ENCODE results near the gene RPS6KA2.
"Not testable (repeated sequence)": the region's sequence is repeated elsewhere in the genome, so short reads cannot be mapped to it uniquely, and the experiment has no call there.

Gene RPS6KA2

GRCh38 chr6:166636191-166636933 lies 9.3 kb upstream of the RPS6KA2 start:
- no peak for DNase-seq

DNA sequence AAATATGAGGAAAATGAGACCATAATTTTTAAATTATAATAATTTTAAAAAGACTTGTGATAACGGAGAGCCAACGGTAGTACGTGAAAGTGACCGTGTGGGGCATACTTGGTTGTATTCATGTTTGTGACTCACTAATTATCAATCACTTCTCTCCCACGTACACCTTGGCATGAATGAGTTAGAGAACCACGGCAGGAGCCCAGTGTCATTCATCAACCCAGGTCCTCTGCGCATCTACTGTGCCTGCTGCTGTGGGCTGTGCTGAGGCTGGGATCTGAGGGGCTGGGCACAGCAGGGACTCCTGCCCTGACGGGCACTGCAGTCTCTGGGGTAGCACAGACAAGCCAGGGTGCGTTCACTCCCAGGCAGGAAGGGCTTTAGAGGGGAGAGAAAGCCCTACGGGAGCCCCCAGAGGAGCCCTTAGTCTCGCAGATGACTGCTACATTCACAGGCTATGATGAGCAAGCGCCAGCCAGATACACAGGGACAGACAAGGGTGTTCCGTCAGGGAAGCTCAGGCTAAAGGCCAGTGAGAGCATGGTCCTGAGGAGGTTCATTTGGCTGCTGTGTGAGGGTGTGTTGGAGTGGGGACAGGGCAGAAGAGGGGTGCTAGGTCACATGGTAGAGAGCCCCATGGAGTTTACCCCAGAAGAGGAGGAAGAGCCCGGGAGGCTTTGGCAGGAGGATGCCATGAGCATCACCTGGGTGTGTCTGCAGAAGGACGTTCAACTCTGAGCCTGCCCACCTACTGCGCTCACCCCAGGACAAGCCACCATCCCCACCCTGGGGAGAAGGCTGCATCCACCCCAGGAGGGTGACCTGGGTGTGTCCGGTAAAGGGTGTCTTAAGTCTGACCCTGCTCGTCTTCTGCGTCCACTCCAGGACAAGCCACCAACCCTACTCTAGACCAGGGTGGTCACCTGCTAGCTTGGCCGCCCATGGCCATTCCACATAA lies 8.2 kb upstream of the RPS6KA2 start:
- no peak for DNase-seq

- DNase-seq = not testable (repeated sequence)
Observed at GRCh38 chr6:166634581-166634980, 7.5 kb upstream of the RPS6KA2 start.

DNA sequence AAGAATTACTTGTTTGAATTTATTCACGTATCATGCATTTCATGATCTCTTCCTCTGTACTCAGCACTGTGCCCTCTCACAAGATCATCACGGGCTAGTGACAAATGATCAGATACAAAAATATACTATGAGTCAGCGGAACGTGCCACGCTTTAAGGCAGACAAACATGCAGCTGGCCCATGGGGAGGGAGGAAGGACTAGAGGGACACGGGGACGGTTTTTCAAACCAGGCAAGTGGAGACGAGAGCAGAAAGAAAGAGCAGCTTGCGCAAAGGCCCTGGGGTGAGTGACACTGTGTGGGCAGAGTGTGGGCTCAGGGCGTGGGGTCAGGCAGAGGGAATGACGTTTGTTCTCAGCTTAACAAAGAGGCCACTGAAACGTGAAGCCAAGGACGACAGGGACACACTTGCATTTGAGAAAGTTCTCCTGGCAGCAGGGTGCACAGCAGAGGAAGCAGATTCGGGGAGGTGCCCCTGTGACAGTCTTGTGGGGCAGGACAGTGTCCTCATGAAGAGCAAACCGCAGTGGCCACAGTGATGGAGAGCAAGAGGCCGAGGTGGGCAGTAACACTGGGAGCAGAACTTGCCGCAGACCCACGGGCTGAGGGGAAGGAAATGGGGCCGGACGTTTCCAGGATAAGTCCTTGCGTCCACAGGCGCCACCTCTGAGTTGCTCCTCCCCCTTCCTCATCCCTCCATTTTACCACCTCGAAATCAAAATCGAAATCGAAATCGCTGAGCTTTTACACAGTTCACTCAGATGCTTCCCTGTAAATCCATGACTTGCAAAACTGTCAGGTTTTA lies 6.9 kb upstream of the RPS6KA2 start:
- no peak for DNase-seq

GRCh38 chr6:166632731-166633130 lies 5.7 kb upstream of the RPS6KA2 start:
- no peak for DNase-seq

DNA sequence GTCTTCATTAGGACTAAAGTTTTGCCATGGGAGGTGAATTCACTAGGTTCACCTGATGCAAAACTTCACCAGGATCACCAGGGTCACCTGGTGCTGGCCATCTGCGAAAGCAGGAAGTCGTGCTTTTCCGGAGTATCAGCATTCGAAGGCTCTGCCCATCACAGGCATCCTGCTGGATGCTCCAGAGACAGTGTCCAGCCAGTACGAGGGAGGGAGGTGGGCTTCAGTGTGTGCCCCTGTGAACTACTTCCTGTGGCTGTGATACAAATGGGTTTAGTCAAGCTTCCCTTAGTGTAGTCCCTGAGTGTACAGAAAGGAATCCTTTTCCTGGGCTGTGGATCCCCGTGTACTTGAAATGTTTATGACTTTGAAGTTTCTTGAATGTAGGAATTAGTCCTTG lies 3.4 kb upstream of the RPS6KA2 start:
- no peak for DNase-seq

- DNase-seq = no peak
Observed at GRCh38 chr6:166629628-166630027, 2.6 kb upstream of the RPS6KA2 start.

DNA sequence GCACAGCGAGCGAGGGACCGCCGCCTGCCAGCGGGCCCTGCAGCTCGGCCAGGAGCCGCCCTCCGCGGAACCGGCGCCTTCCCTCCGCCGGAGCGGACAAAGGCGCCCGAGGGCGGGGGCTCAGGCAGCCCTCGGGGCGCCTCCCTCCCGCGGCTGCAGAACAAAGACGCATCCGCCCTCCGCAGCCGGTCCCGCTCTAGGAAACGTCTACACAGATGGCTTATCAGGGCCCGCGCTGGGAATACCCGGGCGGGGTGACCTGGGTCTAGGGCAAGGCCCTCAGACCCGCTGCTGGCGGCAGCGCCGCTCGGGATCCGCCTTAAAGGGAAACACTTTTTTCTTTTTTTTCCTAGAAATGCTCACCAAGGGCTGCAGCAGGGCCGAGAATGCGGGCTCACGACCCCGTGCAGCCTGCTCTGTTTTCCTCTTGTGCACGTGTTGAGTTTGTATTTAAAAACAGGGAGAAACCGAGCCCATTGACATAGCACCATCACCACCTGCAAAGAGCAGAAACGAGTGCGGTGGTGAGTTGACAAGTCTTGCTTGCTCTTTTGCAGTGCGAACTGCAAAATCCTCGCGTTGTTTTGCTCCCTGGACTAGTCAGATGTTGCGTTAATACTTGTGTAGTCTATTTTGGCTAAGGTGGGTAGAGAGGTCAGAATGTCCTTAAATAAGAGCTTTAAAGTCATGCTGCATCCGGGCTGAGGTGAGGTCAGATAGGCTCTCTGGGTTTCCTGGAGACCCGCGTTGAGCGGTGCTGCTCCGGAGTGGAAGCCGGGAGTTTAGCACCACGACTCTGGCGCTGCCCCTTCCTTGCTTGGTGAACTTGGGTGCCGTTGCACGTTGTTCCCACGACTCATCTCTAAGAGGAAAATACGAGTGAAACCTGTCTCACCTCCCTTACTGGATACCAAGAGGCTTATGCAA lies 1.1 kb upstream of the RPS6KA2 start:
- DNase-seq = no peak

DNA sequence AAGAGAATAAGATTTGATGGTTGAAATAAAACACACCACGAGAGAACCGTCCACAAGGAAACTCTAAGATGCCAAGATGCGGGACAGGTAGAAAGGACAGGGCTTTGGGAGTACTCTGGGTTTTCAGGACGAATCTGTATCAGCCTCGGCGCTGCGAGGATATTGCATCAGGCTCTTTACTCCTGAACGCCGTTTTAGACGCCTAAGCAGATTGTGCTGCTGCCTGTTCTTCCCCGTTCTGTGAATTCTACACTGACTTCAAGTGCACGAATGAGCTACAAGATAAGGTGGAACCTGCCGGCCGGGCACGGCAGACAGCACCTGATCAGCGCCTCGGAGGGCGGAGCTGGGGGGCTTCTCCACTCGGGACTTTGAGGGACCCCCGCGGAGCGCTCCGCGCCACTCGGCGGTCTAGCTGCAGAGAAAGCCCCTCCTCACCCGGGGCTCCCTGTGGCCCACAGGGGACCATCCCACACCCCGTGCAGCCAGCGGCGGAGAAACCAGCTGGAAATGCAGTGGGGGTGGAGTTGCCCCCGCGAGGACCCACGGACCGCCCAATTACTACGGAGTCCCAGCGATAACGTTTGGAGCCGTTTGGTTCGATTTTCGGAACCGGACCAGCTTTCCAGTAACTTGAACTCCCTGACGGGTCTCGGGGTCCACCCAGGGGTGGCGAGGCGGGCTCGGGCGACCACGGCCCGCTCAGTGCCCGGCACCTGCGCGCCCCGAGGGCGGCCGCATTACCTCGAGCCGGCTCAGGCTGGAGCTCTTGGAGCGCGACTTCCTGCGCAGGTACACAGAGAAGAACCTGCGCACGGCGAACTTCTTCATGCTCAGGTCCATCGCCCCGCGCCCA lies 646 bp downstream of the RPS6KA2 start:
- DNase-seq = peak; percentile 74

DNA sequence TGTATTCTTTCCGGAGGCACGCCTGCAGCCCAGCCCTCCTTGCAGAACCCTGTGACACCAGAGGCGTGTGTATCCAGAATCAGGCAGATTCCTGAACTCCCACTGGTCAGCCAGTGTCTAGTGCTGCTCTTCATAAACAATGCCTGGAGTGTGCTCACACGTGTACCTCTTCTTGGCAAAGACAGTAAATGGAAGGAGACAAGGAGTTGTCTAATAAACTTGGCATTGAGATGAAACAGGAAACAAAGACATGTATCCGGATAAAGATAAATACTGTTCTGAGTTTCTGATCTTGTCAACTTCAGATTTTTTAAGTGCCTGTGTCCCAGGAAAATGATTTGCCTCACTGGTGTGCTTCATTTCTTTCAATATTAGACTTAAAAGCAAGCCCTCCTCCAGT lies 1.7 kb downstream of the RPS6KA2 start:
- DNase-seq = no peak

- DNase-seq = no peak
Observed at GRCh38 chr6:166624275-166624674, 2.8 kb downstream of the RPS6KA2 start.

- DNase-seq = no peak
Observed at GRCh38 chr6:166623318-166623717, 3.7 kb downstream of the RPS6KA2 start.

GRCh38 chr6:166621114-166621540 lies 5.9 kb downstream of the RPS6KA2 start:
- DNase-seq = no peak

- no peak for DNase-seq
Observed at GRCh38 chr6:166620478-166621113, 6.5 kb downstream of the RPS6KA2 start.

- DNase-seq = no peak
Observed at GRCh38 chr6:166619912-166620311, 7.1 kb downstream of the RPS6KA2 start.

DNA sequence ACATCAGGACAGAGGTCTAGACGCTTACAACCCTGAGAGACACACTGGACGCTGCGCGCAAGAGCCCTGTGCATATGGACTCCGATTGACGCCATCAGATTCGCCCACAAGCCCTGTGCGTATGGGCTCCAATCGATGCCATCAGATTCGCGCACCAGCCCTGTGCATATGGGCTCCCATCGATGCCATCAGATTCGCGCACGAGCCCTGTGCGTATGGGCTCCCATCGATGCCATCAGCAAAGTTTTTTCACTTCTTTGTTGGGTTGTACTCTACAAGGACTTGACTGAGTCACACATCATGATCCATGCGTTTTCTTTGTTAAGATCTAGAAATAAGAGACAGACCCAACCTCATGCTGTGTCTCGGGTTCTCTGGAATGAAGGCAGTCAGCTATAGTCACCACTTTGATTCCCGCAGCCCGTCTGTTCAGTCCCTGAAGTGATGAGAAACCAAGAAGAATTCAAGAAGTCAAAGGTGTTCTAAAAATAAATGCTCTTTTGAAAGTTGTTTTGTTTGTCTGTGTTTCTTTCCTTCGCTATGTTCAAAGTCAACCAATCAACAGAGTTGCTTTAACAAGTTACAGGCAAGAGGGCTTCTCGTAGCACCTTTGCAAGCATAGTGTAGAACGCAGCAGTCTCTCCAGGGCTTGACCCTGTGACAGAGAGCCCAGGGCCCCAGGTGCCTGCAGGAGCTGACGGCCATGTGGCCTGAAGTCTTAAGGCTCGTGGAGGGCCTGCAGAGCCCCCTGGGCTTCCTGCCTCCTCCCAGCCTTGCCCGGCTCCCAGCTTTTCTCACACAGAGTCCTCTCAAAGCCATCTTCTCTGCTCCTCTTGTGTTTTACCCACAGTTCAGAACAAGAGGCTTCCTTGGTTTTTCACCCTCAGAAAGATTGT lies 7.9 kb downstream of the RPS6KA2 start:
- DNase-seq = no peak

DNA sequence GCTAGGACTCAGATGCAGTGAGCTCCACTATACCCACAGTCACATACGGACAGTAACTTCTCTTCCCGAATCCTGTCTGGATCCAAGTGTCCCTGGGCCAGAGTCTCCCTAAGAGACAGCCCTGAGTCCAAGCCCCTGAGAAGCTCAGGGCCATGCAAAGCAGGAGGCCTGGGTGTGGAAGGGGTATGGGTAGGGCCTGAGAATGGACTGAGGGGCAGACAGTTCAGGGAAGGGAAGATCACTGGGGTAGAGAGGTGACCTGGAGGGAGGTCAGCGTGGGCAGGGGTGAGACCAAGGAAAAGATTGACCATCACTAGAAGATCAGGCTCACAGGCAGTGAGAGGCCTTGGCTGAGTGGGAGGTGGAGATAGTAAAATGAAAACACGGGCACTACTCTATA lies 8.8 kb downstream of the RPS6KA2 start:
- DNase-seq = no peak

- DNase-seq = no peak
Observed at GRCh38 chr6:166617359-166617758, 9.7 kb downstream of the RPS6KA2 start.
